Sigmoid colon (tissue), 7 donors: ENCODE data around the gene GPC4. TPM values are rescaled to one million over a fixed set of nuclear protein-coding genes. Genes with fewer than 3 reads are reported as not detected.
A peak's percentile ranks its signal among the peaks of the same experiment; 100 is the strongest.

Experiments
- DNase-seq: peaks from one replicate; pipeline ENCODE4 v3.0.0-alpha.2; 2019
- H3K27ac ChIP-seq, 4 donors: fragments of 200-600 bp; sonication (generic); one replicate each; pipeline ENCODE4 v1.5.1; 2016 to 2019; ENCODE audit warnings: mild to moderate bottlenecking in 1 of 4
- H3K27me3 ChIP-seq, 3 donors: fragments of 200-600 bp; sonication (generic); one replicate each; pipeline ENCODE4 v1.5.1; 2019; ENCODE audit warnings: mild to moderate bottlenecking in 1 of 3
- H3K36me3 ChIP-seq, 4 donors: fragments of 200-600 bp; sonication (generic); one replicate each; pipeline ENCODE4 v1.5.1; 2016 to 2019
- H3K4me1 ChIP-seq, 4 donors: fragments of 200-600 bp; sonication (generic); one replicate each; pipeline ENCODE4 v1.5.1; 2017 to 2019
- H3K4me3 ChIP-seq, 4 donors: fragments of 200-600 bp; sonication (generic); one replicate each; pipeline ENCODE4 v1.5.1; 2017 to 2019; ENCODE audit warnings: mild to moderate bottlenecking in 2 of 4, moderate library complexity in 1 of 4
- H3K9me3 ChIP-seq, 4 donors: fragments of 200-600 bp in 3 of 4; sonication (generic) in 3 of 4; one replicate each; pipeline versions ENCODE4 v1.5.1 to v1.6.1; 2013 to 2019
- CTCF ChIP-seq, 4 experiments: fragments of 450-650 bp in 3 of 4; fragments of 200-600 bp in 1 of 4; IDR thresholded peaks; one replicate each; pipeline ENCODE4 v1.5.1; 2016 to 2019; ENCODE audit warnings: antibody characterized with exemption in 4 of 4, mild to moderate bottlenecking in 3 of 4, moderate library complexity in 2 of 4
- EP300 ChIP-seq, 4 donors: sonication (generic); formaldehyde crosslinking; IDR thresholded peaks; one replicate each; pipeline ENCODE4 v1.6.1; 2017; ENCODE audit warnings: antibody characterized with exemption in 4 of 4
- POLR2A ChIP-seq, 2 donors: fragments of 450-650 bp; IDR thresholded peaks; one replicate each; pipeline ENCODE4 v1.6.1; 2016; ENCODE audit warnings: antibody characterized with exemption in 2 of 2, mild to moderate bottlenecking in 2 of 2, moderate library complexity in 2 of 2
- POLR2AphosphoS5 ChIP-seq, 4 donors: sonication (generic); formaldehyde crosslinking; IDR thresholded peaks; one replicate each; pipeline ENCODE4 v1.6.1; 2017; ENCODE audit warnings: antibody characterized with exemption in 4 of 4
- WGBS, 2 donors: extraction: QIAGEN DNeasy Blood & Tissue Kit; methylation state at CpG; one replicate each; pipeline ENCODE4 v1.1.7; 2013; 5-methylcytosine and 5-hydroxymethylcytosine counted together
- intact Hi-C: fragments of 100-400 bp; cut with DNase I; formaldehyde crosslinking; loops from one replicate; pipeline ENCODE4 v1.15.1; 2023
- polyA plus RNA-seq, 3 donors: library from polyadenylated mRNA; stranded (reverse); fragments of 200-250 nt; gene quantifications; one replicate each; pipeline ENCODE4 v1.2.3, GENCODE V29; 2013
- total RNA-seq, 4 donors: library from RNA; depleted of rRNA; stranded (reverse); fragments of >200 nt; gene quantifications; one replicate each; pipeline ENCODE4 v1.1.0, GENCODE V29; 2016
- donor health status: healthy with polysubstance abuse.
- donor health status: Bipolar disorder and iron deficiency.
- donor health status: healthy.

The GPC4 gene
- total and polyA plus RNA-seq, 7 donors = 1.2 to 45.7 (median 25.3) TPM

GRCh38 chrX:133321451-133321850 is 93.8 kb downstream of the GPC4 start:
- peaks cover 0 to 40% (median 10%) of the 10 kb centered on the region in 4 donors for H3K4me1 ChIP-seq
- H3K36me3 ChIP-seq = no peaks in the 10 kb centered on the region
- intact Hi-C loops = no loop called here
- no peaks in the 10 kb centered on the region for H3K9me3 ChIP-seq
- TF ChIP-seq EP300 (IDR thresholded peaks at IDR 0.05) = no peak
- TF ChIP-seq CTCF (IDR thresholded peaks at IDR 0.05) = no peak
- no peak for TF ChIP-seq POLR2A (IDR thresholded peaks at IDR 0.05)
- no peak for TF ChIP-seq POLR2AphosphoS5 (IDR thresholded peaks at IDR 0.05)
- H3K4me3 ChIP-seq = no peak overlapping the region
- DNase-seq = no peak
- no peaks in the 10 kb centered on the region for H3K27me3 ChIP-seq
- 81 to 87% methylated on average over 1 of the region's 1 CpG for WGBS, 2 donors
- H3K27ac ChIP-seq = peak overlapping the region in 2 of 4 donors; percentile 19 to 50

- Histone ChIP-seq H3K4me3 (no peak overlapping the region), H3K4me1 (peaks cover 0 to 23% (median 10%) of the 10 kb centered on the region in 4 donors), H3K27ac (peak overlapping the region in 3 of 4 donors; percentile 42 to 53 (median 47)), H3K27me3 (no peaks in the 10 kb centered on the region), H3K36me3 (no peaks in the 10 kb centered on the region), H3K9me3 (no peaks in the 10 kb centered on the region)
- TF ChIP-seq CTCF (IDR thresholded peaks at IDR 0.05) (no peak), POLR2AphosphoS5 (IDR thresholded peaks at IDR 0.05) (peak in 3 of 4 donors; percentile 5 to 38 (median 17)), EP300 (IDR thresholded peaks at IDR 0.05) (no peak), POLR2A (IDR thresholded peaks at IDR 0.05) (no peak)
- no peak for DNase-seq
- intact Hi-C loops = loop anchor here (5.0 kb wide), 1 partner anchor 183 kb away; no protein-coding TSS in a partner anchor
Observed at GRCh38 chrX:133314281-133314680, 101.0 kb downstream of the GPC4 start.

- Histone ChIP-seq H3K4me1 (peaks cover 0 to 15% (median 8%) of the 10 kb centered on the region in 4 donors), H3K9me3 (no peaks in the 10 kb centered on the region), H3K27me3 (no peaks in the 10 kb centered on the region), H3K4me3 (no peak overlapping the region), H3K27ac (peak overlapping the region; percentile 12 to 69 (median 64)), H3K36me3 (peaks cover 0 to 13% (median 0%) of the 10 kb centered on the region in 4 donors)
- 84 to 91% methylated on average over 5 of the region's 5 CpGs for WGBS, 2 donors
- intact Hi-C loops = loop anchor here (5.0 kb wide), 1 partner anchor 56 kb away; no protein-coding TSS in a partner anchor
- DNase-seq = no peak
- TF ChIP-seq EP300 (IDR thresholded peaks at IDR 0.05) (no peak), POLR2AphosphoS5 (IDR thresholded peaks at IDR 0.05) (no peak), POLR2A (IDR thresholded peaks at IDR 0.05) (no peak), CTCF (IDR thresholded peaks at IDR 0.05) (no peak)
Observed at GRCh38 chrX:133308499-133308897, 106.8 kb downstream of the GPC4 start.

- intact Hi-C loops = loop anchor here (5.0 kb wide), 1 partner anchor 56 kb away; no protein-coding TSS in a partner anchor
- Histone ChIP-seq H3K27ac (peak overlapping the region; percentile 12 to 69 (median 64)), H3K36me3 (peaks cover 0 to 15% (median 0%) of the 10 kb centered on the region in 4 donors), H3K4me1 (peaks cover 0 to 14% (median 7%) of the 10 kb centered on the region in 4 donors), H3K4me3 (no peak overlapping the region), H3K27me3 (no peaks in the 10 kb centered on the region), H3K9me3 (no peaks in the 10 kb centered on the region)
- 69 to 77% methylated on average over 13 of the region's 13 CpGs for WGBS, 2 donors
- no peak for DNase-seq
- TF ChIP-seq CTCF (IDR thresholded peaks at IDR 0.05) = peak in 1 of 4 experiments; percentile 10
- no peak for TF ChIP-seq POLR2AphosphoS5 (IDR thresholded peaks at IDR 0.05)
Observed at GRCh38 chrX:133307637-133308498, 107.4 kb downstream of the GPC4 start.
